NK-92 treated with Interleukin-12 subunit alpha and Interleukin-12 subunit beta, amount 100 ng/mL, for 24 hours (cell line): ENCODE results near the gene KCNJ6.
A peak's percentile ranks its signal among the peaks of the same experiment; 100 is the strongest.
"Not testable (repeated sequence)": the region's sequence is repeated elsewhere in the genome, so short reads cannot be mapped to it uniquely, and the experiment has no call there.

Experiments used
- DNase-seq: peaks from one replicate; lab custom pipeline; 2025; lab: John Stamatoyannopoulos, UW

Gene KCNJ6

GRCh38 chr21:37643862-37644261 lies 272.4 kb downstream of the KCNJ6 start:
- not testable (repeated sequence) for DNase-seq

GRCh38 chr21:37642493-37642892 lies 273.8 kb downstream of the KCNJ6 start:
- peak; percentile 10 for DNase-seq

DNA sequence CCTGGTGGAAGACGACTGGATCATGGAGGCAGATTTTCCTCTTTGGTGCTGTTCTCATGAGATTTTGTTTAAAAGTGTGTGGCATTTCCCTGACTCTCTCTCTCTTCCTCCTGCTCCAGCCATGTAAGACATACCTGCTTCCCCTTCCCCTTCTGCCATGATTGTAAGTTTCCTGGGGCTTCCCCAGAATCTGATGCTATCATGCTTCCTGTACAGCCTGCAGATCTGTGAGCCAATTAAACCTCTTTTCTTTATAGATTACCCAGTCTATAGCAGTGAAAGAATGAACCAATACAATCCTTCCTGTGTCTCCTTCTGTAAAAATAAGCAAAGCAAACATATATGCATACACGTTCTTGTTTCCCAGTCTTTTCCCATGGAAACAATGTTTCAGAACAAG lies 276.5 kb downstream of the KCNJ6 start:
- DNase-seq, result no peak

GRCh38 chr21:37636152-37636860 lies 280.0 kb downstream of the KCNJ6 start:
- DNase-seq, result no peak

DNA sequence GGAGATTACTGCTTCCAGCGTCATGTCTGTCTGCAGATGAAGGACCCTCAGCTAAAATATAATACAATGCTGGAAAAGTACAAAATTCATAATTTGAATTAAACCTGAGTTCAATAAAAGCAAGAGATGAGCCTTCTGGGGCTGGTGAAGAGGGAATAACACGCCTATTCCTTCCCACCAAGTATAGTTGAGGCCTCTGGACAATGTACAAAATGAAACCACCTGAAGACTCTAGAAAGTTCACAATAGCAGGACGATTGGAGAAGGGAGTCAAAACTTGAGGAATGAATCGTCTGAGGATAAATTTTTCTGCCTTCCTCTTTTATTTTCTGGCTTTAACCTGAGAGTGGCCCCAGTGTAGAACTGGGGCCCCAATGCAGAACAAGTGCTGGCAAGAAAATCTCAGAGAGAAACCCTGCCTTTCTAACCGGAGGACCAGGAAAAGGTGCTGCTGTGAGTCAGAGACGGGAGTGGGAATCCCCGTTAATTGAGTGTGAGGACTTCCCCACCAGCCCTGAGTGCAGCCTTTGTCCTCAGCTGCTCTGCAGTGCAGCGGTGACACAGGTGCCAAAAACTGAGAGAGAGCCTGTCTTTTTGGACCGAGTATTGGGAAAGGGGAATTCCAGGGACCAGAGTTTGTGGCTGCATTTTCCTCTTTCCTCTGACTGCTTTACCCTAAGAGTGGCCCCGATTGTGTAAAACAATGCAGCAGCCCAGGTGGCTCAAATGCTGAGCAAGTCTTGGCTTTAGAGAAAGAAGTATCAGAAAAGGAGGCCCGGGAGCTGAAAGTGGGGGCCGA lies 284.7 kb downstream of the KCNJ6 start:
- DNase-seq, result no peak

- no peak for DNase-seq
Observed at GRCh38 chr21:37630872-37631271, 285.4 kb downstream of the KCNJ6 start.

DNA sequence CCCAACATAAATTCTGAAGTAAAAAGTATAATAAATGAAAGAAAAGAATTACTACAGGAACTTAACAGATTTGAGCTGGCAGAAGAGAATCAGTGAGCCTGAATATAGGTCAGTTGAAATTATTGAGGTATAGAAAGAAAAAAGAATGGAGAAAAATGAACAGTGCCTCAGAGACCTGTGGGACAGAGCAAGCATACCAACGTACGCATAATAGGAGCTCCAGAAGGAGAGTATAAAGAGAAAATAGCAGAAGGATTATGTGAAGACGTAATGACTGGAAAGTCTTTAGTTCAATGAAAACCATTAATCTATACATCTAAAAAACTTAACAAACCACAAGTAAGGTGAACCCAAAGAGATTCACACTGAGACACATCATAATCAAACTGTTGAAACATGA lies 287.9 kb downstream of the KCNJ6 start:
- DNase-seq, result no peak

- no peak for DNase-seq
Observed at GRCh38 chr21:37627561-37627960, 288.7 kb downstream of the KCNJ6 start.

GRCh38 chr21:37627074-37627473 lies 289.2 kb downstream of the KCNJ6 start:
- no peak for DNase-seq

DNA sequence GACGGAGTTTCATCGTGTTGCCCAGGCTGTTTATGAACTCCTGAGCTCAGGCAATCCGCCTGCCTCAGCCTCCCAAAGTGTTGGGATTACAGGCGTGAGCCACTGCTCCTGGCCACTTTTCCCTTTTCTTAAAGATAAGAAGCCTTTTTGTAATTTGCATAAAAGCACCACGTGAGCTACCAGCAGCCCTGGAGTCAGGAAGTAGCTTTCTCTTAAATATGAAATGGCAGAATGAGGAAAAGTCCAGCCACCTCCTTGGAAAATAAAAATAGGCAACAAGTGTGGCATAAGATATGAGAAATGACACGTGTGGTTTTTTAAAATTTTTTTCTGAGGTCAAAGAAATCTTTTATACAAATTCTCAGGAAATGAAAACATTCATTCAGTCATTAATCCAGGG lies 289.9 kb downstream of the KCNJ6 start:
- DNase-seq, result no peak

DNA sequence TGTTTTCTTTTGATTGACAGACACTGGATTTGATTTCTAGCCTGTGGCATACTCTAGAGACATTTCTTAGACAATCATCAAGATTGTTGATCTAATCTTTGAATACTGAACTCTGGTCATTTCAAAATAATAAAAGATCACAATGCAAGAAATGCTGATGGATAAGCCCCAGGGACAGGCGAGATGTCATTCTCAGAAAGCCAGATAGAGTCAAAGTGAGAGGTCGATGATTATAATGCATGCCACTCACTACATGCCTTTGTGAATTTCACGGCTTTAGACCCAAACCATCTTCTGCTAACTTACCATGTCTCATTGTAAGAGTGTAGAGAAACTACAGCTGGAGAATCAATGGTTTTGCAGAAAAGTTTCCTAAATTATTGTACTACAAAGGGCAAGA lies 292.6 kb downstream of the KCNJ6 start:
- DNase-seq, result no peak

DNA sequence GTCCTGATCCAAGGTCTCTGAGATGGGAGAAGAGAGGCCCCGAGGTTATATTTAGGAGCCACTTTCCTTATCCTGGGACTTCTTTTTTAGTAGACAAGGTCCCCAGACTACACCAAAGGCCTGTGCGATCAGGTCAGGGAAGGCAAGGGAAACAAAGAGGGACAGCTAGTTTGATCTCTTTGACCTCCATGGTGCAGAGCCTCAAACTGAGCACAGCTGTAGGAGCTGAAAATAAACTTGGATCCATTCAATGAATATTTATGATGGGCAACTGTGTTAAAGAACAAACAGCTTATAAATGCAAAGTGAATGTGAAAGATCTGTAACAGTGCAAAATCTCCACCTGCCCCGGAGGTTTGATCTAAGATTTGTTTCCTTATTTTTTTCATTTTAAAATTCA lies 293.1 kb downstream of the KCNJ6 start:
- DNase-seq, result no peak

- no peak for DNase-seq
Observed at GRCh38 chr21:37622755-37623154, 293.5 kb downstream of the KCNJ6 start.

DNA sequence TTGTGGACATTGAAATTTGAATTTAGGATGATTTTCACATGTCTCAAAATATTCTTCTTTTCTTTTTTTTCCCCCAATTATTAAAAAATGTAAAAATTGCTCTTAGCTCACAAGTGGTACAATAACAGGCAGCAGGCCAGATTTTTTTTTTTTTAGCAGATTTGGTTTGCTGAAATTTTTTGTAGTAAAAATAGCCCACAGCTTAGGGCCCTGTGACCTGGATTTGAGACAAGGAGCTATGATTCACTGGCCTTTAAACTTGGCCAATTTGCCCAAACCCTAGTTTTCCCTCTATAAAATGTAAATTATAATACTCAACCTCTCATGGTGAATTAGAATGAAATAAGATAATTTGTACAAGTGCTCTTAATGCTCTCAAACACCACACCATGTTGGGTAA lies 295.9 kb downstream of the KCNJ6 start:
- no peak for DNase-seq

DNA sequence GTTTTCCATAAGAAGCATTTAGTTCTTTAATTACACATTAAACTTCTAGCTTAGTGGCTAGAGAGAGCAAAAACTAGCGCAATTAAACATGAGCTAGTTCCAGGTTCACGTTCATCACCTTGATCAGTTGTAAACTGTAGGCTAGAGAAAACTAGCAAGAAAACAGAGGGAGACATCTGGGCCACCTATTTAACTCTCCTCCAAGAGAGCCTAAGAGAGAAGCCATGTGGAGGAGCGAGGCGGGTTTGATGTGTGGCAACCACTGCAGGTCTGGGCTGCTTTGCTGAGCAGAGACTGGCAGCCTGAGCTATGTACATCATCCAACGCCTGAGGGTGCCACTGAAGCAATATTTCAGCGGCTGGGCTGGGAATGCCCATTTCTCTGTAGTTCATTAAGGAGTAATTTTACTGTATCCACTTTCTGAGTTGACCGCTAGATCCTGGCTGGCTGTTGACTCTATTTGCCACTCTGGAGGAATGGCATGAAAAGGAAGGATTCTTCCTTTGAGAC lies 296.7 kb downstream of the KCNJ6 start:
- no peak for DNase-seq

GRCh38 chr21:37618081-37618480 lies 298.2 kb downstream of the KCNJ6 start:
- DNase-seq, result no peak

- no peak for DNase-seq
Observed at GRCh38 chr21:37615962-37616361, 300.3 kb downstream of the KCNJ6 start.

GRCh38 chr21:37614351-37614875 lies 301.8 kb downstream of the KCNJ6 start:
- DNase-seq, result no peak

- DNase-seq, result no peak
Observed at GRCh38 chr21:37607081-37607480, 309.2 kb downstream of the KCNJ6 start.

- DNase-seq, result no peak
Observed at GRCh38 chr21:37606549-37606948, 309.7 kb downstream of the KCNJ6 start.

DNA sequence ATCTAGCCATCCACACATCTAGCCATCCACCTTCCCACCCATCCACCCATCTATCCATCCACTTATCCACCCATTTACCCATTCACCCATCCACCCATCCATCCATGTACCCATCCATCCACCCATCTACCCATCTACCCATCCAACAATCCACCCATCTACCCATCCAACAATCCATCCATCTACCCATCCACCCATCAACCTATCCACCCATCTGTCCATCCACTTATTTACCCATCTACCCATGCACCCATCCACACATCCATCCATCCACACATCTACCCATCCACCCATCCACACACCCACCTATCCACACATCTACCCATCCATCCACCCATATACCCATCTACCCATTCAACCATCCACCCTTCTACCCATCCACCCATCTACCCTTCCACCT lies 311.3 kb downstream of the KCNJ6 start:
- no peak for DNase-seq

GRCh38 chr21:37603129-37603528 lies 313.1 kb downstream of the KCNJ6 start:
- no peak for DNase-seq

DNA sequence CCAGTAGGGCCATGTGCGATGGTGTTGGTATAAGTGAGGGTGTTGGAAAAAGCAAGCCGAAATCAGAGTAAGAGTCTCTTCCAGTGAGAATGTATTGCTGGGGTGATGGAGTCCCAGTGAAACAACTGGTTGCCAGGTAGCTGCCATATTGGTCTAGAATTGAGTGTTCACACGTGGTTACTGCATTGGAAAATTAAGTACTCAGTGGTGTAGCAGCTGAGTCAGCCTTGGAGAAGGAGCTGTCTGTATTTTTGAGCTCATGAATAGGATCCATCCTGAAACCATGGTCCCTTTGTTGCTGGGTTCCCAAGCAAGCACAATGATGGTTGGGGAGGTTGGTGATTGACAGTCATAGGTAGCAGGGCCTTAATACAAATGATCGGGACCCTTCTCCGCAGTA lies 314.3 kb downstream of the KCNJ6 start:
- DNase-seq, result no peak
